GM21381 (cell line): Measurements from ENCODE around the gene ITM2C.

Experiments
- ATAC-seq: cut with Tn5 transposase; IDR thresholded peaks from one replicate; pipeline ENCODE4 v1.9.1; 2021; ENCODE audit warnings: mild to moderate bottlenecking, moderate library complexity; ENCODE audit not compliant: unreplicated experiment

The ITM2C gene

GRCh38 chr2:230891064-230891463 is 26.3 kb downstream of the ITM2C start:
- no peak for ATAC-seq

GRCh38 chr2:230891509-230891908 is 26.8 kb downstream of the ITM2C start:
- no peak for ATAC-seq

GRCh38 chr2:230893338-230893737 is 28.6 kb downstream of the ITM2C start:
- peak; percentile 80 for ATAC-seq

- ATAC-seq = peak; percentile 39
These were observed 29.4 kb downstream of the ITM2C start for GRCh38 chr2:230893841-230894781.

GRCh38 chr2:230895536-230896345 is 31.0 kb downstream of the ITM2C start:
- ATAC-seq = no peak

- ATAC-seq = no peak
These were observed 31.8 kb downstream of the ITM2C start for GRCh38 chr2:230896346-230897115.

- no peak for ATAC-seq
These were observed 33.4 kb downstream of the ITM2C start for GRCh38 chr2:230898016-230898712.

GRCh38 chr2:230898713-230899091 is 34.0 kb downstream of the ITM2C start:
- no peak for ATAC-seq

- no peak for ATAC-seq
These were observed 34.5 kb downstream of the ITM2C start for GRCh38 chr2:230899287-230899686.

GRCh38 chr2:230899786-230900185 is 35.0 kb downstream of the ITM2C start:
- ATAC-seq = no peak

- no peak for ATAC-seq
These were observed 35.7 kb downstream of the ITM2C start for GRCh38 chr2:230900336-230900995.

GRCh38 chr2:230901006-230901405 is 36.3 kb downstream of the ITM2C start:
- ATAC-seq = no peak

GRCh38 chr2:230902180-230902899 is 37.6 kb downstream of the ITM2C start:
- peak; percentile 69 for ATAC-seq

GRCh38 chr2:230903231-230904150 is 38.7 kb downstream of the ITM2C start:
- no peak for ATAC-seq

- ATAC-seq = no peak
These were observed 40.2 kb downstream of the ITM2C start for GRCh38 chr2:230904856-230905447.

GRCh38 chr2:230905448-230906421 is 41.0 kb downstream of the ITM2C start:
- no peak for ATAC-seq
